ENCODE data around the gene LRMDA.
A peak's percentile ranks its signal among the peaks of the same experiment; 100 is the strongest.

Gene LRMDA

DNA sequence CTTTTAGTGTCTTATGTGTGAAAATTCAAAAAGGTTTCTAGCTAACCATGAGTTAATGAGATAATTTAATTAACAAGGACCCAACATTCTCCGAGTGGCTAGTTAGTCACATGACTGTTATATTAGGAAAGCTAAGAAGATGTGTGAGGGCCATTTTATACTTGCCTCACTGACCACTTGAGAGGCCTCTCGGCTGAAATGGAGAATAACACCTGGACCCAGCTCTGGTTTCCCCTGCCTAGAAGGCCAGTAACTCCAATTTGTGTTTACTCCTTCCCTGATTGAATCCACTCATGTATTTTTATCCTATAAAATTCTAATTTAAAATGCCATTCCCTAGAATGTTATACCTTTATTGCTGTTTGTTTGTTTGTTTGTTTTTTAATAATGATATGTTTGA is 1115.0 kb downstream of the LRMDA start:
- Histone ChIP-seq H3K27ac (ENCODE audit: low read length) (no peak overlapping the region), H4K20me1 (ENCODE audit: insufficient read depth, low read length) (no peaks in the 10 kb centered on the region), H3K4me3 (ENCODE audit: low read length) (no peak overlapping the region), H3K4me2 (ENCODE audit: low read length) (no peak overlapping the region), H2AFZ (ENCODE audit: low read depth, low read length) (no peak overlapping the region), H3K9ac (ENCODE audit: low read length) (no peak overlapping the region), H3K4me1 (ENCODE audit: low read length) (no peaks in the 10 kb centered on the region), H3K27me3 (ENCODE audit: low read depth, low read length) (no peaks in the 10 kb centered on the region), H3K79me2 (ENCODE audit: low read length) (no peaks in the 10 kb centered on the region), H3K36me3 (replicated peaks; ENCODE audit: low read depth, low read length) (no peaks in the 10 kb centered on the region), H3K9me3 (ENCODE audit: insufficient read depth, low read length) (no peaks in the 10 kb centered on the region)
- no peak for TF ChIP-seq EZH2phosphoT487 (IDR thresholded peaks at IDR 0.05; ENCODE audit: low read depth)
- TF ChIP-seq, protein P1, sequence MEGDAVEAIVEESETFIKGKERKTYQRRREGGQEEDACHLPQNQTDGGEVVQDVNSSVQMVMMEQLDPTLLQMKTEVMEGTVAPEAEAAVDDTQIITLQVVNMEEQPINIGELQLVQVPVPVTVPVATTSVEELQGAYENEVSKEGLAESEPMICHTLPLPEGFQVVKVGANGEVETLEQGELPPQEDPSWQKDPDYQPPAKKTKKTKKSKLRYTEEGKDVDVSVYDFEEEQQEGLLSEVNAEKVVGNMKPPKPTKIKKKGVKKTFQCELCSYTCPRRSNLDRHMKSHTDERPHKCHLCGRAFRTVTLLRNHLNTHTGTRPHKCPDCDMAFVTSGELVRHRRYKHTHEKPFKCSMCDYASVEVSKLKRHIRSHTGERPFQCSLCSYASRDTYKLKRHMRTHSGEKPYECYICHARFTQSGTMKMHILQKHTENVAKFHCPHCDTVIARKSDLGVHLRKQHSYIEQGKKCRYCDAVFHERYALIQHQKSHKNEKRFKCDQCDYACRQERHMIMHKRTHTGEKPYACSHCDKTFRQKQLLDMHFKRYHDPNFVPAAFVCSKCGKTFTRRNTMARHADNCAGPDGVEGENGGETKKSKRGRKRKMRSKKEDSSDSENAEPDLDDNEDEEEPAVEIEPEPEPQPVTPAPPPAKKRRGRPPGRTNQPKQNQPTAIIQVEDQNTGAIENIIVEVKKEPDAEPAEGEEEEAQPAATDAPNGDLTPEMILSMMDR (IDR thresholded peaks at IDR 0.05; ENCODE audit: low read depth, low read length): no peak

DNA sequence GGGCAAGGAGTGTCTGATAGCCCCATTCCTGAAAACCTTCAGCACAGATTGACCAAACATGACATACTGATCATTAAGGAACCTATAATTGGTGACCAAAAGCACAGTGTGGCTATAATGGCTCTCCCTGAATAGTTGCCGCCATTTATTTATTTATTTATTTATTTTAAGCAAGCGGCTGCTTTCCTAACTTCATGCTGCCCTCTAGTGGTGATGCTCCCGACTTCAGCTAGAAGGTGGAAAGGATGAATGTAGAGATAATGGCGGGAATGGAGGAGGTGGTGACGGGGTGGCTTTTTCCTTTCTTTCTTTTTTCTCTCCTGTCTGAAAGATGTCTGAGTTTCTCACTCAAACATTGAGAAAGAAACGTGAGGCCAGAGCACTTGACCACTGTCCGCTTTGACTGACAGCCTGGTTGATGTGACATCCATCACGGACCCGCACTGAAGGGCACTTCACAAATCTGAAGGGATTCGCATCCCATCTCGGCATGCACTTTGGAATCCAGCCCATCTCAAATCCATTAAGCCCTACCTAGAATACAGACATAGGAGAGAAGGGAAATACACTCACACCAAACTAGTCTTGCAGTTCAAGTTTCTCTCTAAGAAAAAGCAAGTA is 1116.0 kb downstream of the LRMDA start:
- Histone ChIP-seq H3K79me2 (ENCODE audit: low read length) (no peaks in the 10 kb centered on the region), H3K4me1 (ENCODE audit: low read length) (no peaks in the 10 kb centered on the region), H3K27me3 (ENCODE audit: low read depth, low read length) (no peaks in the 10 kb centered on the region), H3K4me2 (ENCODE audit: low read length) (peak overlapping the region; percentile 63), H3K9me3 (ENCODE audit: insufficient read depth, low read length) (no peaks in the 10 kb centered on the region), H3K4me3 (ENCODE audit: low read length) (peak overlapping the region; percentile 53), H4K20me1 (ENCODE audit: insufficient read depth, low read length) (no peaks in the 10 kb centered on the region), H3K9ac (ENCODE audit: low read length) (no peak overlapping the region; the same call in 1 of the 2 replicates), H3K27ac (ENCODE audit: low read length) (no peak overlapping the region), H2AFZ (ENCODE audit: low read depth, low read length) (peak overlapping the region; percentile 86), H3K36me3 (replicated peaks; ENCODE audit: low read depth, low read length) (no peaks in the 10 kb centered on the region)
- TF ChIP-seq, protein P1 (IDR thresholded peaks at IDR 0.05; ENCODE audit: low read depth, low read length): peak; percentile 60
- TF ChIP-seq EZH2phosphoT487 (IDR thresholded peaks at IDR 0.05; ENCODE audit: low read depth): no peak

DNA sequence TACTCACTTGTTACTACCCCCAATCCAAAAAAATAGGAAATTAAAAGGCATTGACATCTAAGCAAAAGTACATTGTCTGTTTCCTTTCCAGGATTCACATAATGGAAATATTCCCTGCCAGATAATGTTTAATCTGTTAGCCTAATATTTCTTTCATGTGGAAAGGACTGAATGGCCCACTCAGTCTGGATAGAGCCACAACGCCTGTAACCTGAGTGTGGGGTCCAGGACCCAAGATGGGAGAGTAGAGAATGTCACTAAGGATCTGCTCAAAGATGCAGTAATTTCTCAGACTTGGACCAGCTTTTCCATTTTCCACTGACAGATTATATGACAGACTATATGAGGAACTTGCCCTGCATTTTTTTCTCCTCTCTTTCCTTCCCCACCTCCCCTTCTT is 1117.3 kb downstream of the LRMDA start:
- TF ChIP-seq EZH2phosphoT487 (IDR thresholded peaks at IDR 0.05; ENCODE audit: low read depth): no peak
- TF ChIP-seq, protein P1 (IDR thresholded peaks at IDR 0.05; ENCODE audit: low read depth, low read length): no peak
- no peak overlapping the region for H3K4me3 ChIP-seq (ENCODE audit: low read length)
- no peaks in the 10 kb centered on the region for H3K9me3 ChIP-seq (ENCODE audit: insufficient read depth, low read length)
- no peak overlapping the region for H3K4me2 ChIP-seq (ENCODE audit: low read length)
- H3K79me2 ChIP-seq (ENCODE audit: low read length): no peaks in the 10 kb centered on the region
- H3K9ac ChIP-seq (ENCODE audit: low read length): no peak overlapping the region
- H4K20me1 ChIP-seq (ENCODE audit: insufficient read depth, low read length): no peaks in the 10 kb centered on the region
- no peak overlapping the region for H3K27ac ChIP-seq (ENCODE audit: low read length)
- no peaks in the 10 kb centered on the region for H3K36me3 ChIP-seq (replicated peaks; ENCODE audit: low read depth, low read length)
- no peaks in the 10 kb centered on the region for H3K4me1 ChIP-seq (ENCODE audit: low read length)
- no peaks in the 10 kb centered on the region for H3K27me3 ChIP-seq (ENCODE audit: low read depth, low read length)
- no peak overlapping the region for H2AFZ ChIP-seq (ENCODE audit: low read depth, low read length)

DNA sequence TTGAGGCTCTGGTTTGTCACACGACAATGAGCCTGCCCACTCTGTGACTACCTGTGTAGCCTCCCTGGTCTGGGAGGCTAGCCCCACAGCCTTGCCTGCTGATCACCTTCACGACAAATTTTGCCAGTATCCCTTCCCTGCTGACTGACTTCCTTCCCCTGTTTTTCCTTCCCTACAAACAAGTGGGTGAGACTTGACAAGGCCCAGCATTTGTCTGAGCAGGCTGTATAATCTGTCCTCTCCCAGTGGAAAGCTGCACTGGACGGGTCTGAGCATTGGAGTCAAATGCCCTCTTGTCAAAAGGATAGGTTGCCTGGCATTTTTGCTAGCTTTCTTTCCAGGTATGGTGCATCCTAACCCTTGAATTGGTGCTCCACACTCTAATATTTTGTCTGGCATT is 1117.7 kb downstream of the LRMDA start:
- Histone ChIP-seq H3K9me3 (ENCODE audit: insufficient read depth, low read length) (no peaks in the 10 kb centered on the region), H3K79me2 (ENCODE audit: low read length) (no peaks in the 10 kb centered on the region), H3K9ac (ENCODE audit: low read length) (no peak overlapping the region), H3K4me2 (ENCODE audit: low read length) (no peak overlapping the region), H3K4me3 (ENCODE audit: low read length) (no peak overlapping the region), H3K4me1 (ENCODE audit: low read length) (no peaks in the 10 kb centered on the region), H3K27me3 (ENCODE audit: low read depth, low read length) (no peaks in the 10 kb centered on the region), H3K27ac (ENCODE audit: low read length) (no peak overlapping the region), H2AFZ (ENCODE audit: low read depth, low read length) (no peak overlapping the region), H3K36me3 (replicated peaks; ENCODE audit: low read depth, low read length) (no peaks in the 10 kb centered on the region), H4K20me1 (ENCODE audit: insufficient read depth, low read length) (no peaks in the 10 kb centered on the region)
- TF ChIP-seq, protein P1 (IDR thresholded peaks at IDR 0.05; ENCODE audit: low read depth, low read length): no peak
- TF ChIP-seq EZH2phosphoT487 (IDR thresholded peaks at IDR 0.05; ENCODE audit: low read depth): no peak

Data from OCI-LY3 (cell line).